ENCODE results near the gene PLSCR1.
"Not testable (repeated sequence)": the region's sequence is repeated elsewhere in the genome, so short reads cannot be mapped to it uniquely, and the experiment has no call there.

PLSCR1 gene

GRCh38 chr3:146511402-146512134, 32.8 kb downstream of the PLSCR1 start:
- DNase-seq: no peak

- no peak for DNase-seq
Measured at GRCh38 chr3:146507331-146508120, 36.9 kb downstream of the PLSCR1 start.

GRCh38 chr3:146505516-146505915, 38.9 kb downstream of the PLSCR1 start:
- DNase-seq: no peak

- DNase-seq: no peak
Measured at GRCh38 chr3:146504498-146505197, 39.8 kb downstream of the PLSCR1 start.

- peak; percentile 90 for DNase-seq
Measured at GRCh38 chr3:146503461-146504202, 40.8 kb downstream of the PLSCR1 start.

GRCh38 chr3:146502887-146503460, 41.4 kb downstream of the PLSCR1 start:
- no peak for DNase-seq

- no peak for DNase-seq
Measured at GRCh38 chr3:146501752-146502151, 42.7 kb downstream of the PLSCR1 start.

- no peak for DNase-seq
Measured at GRCh38 chr3:146499701-146500100, 44.7 kb downstream of the PLSCR1 start.

GRCh38 chr3:146498002-146498736, 46.2 kb downstream of the PLSCR1 start:
- no peak for DNase-seq

- DNase-seq: not testable (repeated sequence)
Measured at GRCh38 chr3:146497145-146497843, 47.1 kb downstream of the PLSCR1 start.

GRCh38 chr3:146496726-146497125, 47.7 kb downstream of the PLSCR1 start:
- DNase-seq: no peak

GRCh38 chr3:146496251-146496650, 48.2 kb downstream of the PLSCR1 start:
- no peak for DNase-seq

- DNase-seq: no peak
Measured at GRCh38 chr3:146493761-146494160, 50.6 kb downstream of the PLSCR1 start.

GRCh38 chr3:146493221-146493620, 51.2 kb downstream of the PLSCR1 start:
- no peak for DNase-seq

GRCh38 chr3:146491303-146491702, 53.1 kb downstream of the PLSCR1 start:
- no peak for DNase-seq

- no peak for DNase-seq
Measured at GRCh38 chr3:146485297-146485696, 59.1 kb downstream of the PLSCR1 start.

GRCh38 chr3:146476094-146476740, 68.2 kb downstream of the PLSCR1 start:
- DNase-seq: no peak

GRCh38 chr3:146474976-146475375, 69.4 kb downstream of the PLSCR1 start:
- not testable (repeated sequence) for DNase-seq

- no peak for DNase-seq
Measured at GRCh38 chr3:146473726-146474125, 70.7 kb downstream of the PLSCR1 start.

- no peak for DNase-seq
Measured at GRCh38 chr3:146472611-146473010, 71.8 kb downstream of the PLSCR1 start.

- DNase-seq: no peak
Measured at GRCh38 chr3:146471012-146471411, 73.4 kb downstream of the PLSCR1 start.
